Measurements from ENCODE around the gene FLT3LG. TPM values are rescaled to one million over a fixed set of nuclear protein-coding genes. Genes with fewer than 3 reads are reported as not detected.

The FLT3LG gene
- total and polyA plus RNA-seq, 9 of the 15 experiments (the other 6 are each of a cell fraction or from before 2014, with no cell fraction given) = 0.31 to 6.4 (median 1.1) TPM

- TF ChIP-seq HIVEP1 (CRISPR knock-in tag; IDR thresholded peaks at IDR 0.05) (no peak), SRSF3 (IDR thresholded peaks at IDR 0.05; ENCODE audit: insufficient read depth, low read length) (no peak), SMARCA4 (IDR thresholded peaks at IDR 0.05) (no peak), NFE2 (IDR thresholded peaks at IDR 0.05; ENCODE audit: low read depth) (no peak), ZBTB7A (IDR thresholded peaks at IDR 0.05; ENCODE audit: borderline replicate concordance, control insufficient read depth, low read depth, low read length) (peak; percentile 52; the same call in 1 of the 2 replicates), ZNF436 (CRISPR knock-in tag; IDR thresholded peaks at IDR 0.05) (no peak), HEY1 (CRISPR knock-in tag; IDR thresholded peaks at IDR 0.05; ENCODE audit: borderline replicate concordance) (no peak), GATAD2A (IDR thresholded peaks at IDR 0.05) (no peak), ZBTB8A (IDR thresholded peaks at IDR 0.05; ENCODE audit: partially characterized antibody) (no peak), MEIS2 (IDR thresholded peaks at IDR 0.05; ENCODE audit: partially characterized antibody) (no peak), OTX1 (CRISPR knock-in tag; IDR thresholded peaks at IDR 0.05) (no peak), ZNF197 (CRISPR knock-in tag; IDR thresholded peaks at IDR 0.05; ENCODE audit: low read depth) (no peak), DIDO1 (tag; IDR thresholded peaks at IDR 0.05; ENCODE audit: low read depth) (no peak), CHD1 (IDR thresholded peaks at IDR 0.05; ENCODE audit: low read length) (no peak), NONO (IDR thresholded peaks at IDR 0.05; ENCODE audit: low read depth in 2 of 2, low read length in 1 of 2) (no peak), KLF6 (CRISPR knock-in tag; IDR thresholded peaks at IDR 0.05; ENCODE audit: borderline replicate concordance) (no peak), ZNF561 (CRISPR knock-in tag; conservative IDR thresholded peaks at IDR 0.05) (no peak), C11orf30 (IDR thresholded peaks at IDR 0.05; ENCODE audit: low read depth) (no peak), CC2D1A (IDR thresholded peaks at IDR 0.05) (no peak), CBFB (CRISPR knock-in tag; IDR thresholded peaks at IDR 0.05) (no peak), NFRKB (IDR thresholded peaks at IDR 0.05; ENCODE audit: low read depth) (0 out of 2 replicates have a peak, but pooled peaks have one; percentile 7), GTF3C2 (IDR thresholded peaks at IDR 0.05; ENCODE audit: borderline replicate concordance, extremely low read depth, insufficient read length) (no peak)
- TF ChIP-seq, protein P1, sequence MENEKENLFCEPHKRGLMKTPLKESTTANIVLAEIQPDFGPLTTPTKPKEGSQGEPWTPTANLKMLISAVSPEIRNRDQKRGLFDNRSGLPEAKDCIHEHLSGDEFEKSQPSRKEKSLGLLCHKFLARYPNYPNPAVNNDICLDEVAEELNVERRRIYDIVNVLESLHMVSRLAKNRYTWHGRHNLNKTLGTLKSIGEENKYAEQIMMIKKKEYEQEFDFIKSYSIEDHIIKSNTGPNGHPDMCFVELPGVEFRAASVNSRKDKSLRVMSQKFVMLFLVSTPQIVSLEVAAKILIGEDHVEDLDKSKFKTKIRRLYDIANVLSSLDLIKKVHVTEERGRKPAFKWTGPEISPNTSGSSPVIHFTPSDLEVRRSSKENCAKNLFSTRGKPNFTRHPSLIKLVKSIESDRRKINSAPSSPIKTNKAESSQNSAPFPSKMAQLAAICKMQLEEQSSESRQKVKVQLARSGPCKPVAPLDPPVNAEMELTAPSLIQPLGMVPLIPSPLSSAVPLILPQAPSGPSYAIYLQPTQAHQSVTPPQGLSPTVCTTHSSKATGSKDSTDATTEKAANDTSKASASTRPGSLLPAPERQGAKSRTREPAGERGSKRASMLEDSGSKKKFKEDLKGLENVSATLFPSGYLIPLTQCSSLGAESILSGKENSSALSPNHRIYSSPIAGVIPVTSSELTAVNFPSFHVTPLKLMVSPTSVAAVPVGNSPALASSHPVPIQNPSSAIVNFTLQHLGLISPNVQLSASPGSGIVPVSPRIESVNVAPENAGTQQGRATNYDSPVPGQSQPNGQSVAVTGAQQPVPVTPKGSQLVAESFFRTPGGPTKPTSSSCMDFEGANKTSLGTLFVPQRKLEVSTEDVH (IDR thresholded peaks at IDR 0.05; ENCODE audit: low read depth, partially characterized antibody) = no peak
- TF ChIP-seq, protein P2, sequence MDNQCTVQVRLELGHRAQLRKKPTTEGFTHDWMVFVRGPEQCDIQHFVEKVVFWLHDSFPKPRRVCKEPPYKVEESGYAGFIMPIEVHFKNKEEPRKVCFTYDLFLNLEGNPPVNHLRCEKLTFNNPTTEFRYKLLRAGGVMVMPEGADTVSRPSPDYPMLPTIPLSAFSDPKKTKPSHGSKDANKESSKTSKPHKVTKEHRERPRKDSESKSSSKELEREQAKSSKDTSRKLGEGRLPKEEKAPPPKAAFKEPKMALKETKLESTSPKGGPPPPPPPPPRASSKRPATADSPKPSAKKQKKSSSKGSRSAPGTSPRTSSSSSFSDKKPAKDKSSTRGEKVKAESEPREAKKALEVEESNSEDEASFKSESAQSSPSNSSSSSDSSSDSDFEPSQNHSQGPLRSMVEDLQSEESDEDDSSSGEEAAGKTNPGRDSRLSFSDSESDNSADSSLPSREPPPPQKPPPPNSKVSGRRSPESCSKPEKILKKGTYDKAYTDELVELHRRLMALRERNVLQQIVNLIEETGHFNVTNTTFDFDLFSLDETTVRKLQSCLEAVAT (IDR thresholded peaks at IDR 0.05) = peak in 1 of 2 experiments; percentile 50; a peak in 1 of 4 replicates
These were observed 42.7 kb upstream of the FLT3LG start (continued) for GRCh38 chr19:49431330-49431749.
